ENCODE measurements around the gene SPTBN5. TPM values are rescaled to one million over a fixed set of nuclear protein-coding genes. Genes with fewer than 3 reads are reported as not detected.

SPTBN5 gene
- total RNA-seq, 4 donors from 2014 or later, result 0.40 to 2.5 (median 1.8) TPM

DNA sequence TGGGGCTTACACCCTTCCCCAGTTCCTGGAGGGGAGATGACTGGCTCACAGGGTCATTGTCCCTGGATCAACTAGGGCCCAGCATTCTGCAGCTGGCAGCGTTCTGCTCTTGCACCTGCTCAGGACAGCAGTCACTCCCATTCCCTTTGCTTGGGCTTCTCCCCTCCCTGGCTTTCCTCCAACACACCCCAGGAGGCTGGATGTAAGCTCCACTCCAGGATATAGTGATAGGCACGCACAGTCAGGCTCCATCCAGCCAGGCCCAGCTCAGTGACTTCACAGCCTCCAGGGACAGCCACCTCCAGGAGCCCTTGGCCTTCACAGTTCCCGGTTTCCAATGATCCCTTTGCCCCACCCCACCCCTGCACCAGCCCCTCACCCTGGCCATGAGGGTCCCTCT, 1.9 kb downstream of the SPTBN5 start:
- TF ChIP-seq POLR2A (IDR thresholded peaks at IDR 0.05), result no peak
- TF ChIP-seq, protein P1, sequence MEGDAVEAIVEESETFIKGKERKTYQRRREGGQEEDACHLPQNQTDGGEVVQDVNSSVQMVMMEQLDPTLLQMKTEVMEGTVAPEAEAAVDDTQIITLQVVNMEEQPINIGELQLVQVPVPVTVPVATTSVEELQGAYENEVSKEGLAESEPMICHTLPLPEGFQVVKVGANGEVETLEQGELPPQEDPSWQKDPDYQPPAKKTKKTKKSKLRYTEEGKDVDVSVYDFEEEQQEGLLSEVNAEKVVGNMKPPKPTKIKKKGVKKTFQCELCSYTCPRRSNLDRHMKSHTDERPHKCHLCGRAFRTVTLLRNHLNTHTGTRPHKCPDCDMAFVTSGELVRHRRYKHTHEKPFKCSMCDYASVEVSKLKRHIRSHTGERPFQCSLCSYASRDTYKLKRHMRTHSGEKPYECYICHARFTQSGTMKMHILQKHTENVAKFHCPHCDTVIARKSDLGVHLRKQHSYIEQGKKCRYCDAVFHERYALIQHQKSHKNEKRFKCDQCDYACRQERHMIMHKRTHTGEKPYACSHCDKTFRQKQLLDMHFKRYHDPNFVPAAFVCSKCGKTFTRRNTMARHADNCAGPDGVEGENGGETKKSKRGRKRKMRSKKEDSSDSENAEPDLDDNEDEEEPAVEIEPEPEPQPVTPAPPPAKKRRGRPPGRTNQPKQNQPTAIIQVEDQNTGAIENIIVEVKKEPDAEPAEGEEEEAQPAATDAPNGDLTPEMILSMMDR (IDR thresholded peaks at IDR 0.05), result no peak
- H3K4me3 ChIP-seq (replicated peaks in 1 of 3), result no peak overlapping the region
- no peaks in the 10 kb centered on the region for H3K9me3 ChIP-seq
- H3K36me3 ChIP-seq, result no peaks in the 10 kb centered on the region
- H3K4me1 ChIP-seq, result peaks cover 38 to 53% of the 10 kb centered on the region in 2 donors
- 38 to 46% methylated on average over 2 to 3 of the region's 3 CpGs for WGBS, 2 donors
- DNase-seq, result peak; percentile 70 to 74
- intact Hi-C loops (cut with DNase I), result no loop called here
- no peaks in the 10 kb centered on the region for H3K27me3 ChIP-seq
- peak overlapping the region; percentile 78 to 82 (median 79) for H3K27ac ChIP-seq

DNA sequence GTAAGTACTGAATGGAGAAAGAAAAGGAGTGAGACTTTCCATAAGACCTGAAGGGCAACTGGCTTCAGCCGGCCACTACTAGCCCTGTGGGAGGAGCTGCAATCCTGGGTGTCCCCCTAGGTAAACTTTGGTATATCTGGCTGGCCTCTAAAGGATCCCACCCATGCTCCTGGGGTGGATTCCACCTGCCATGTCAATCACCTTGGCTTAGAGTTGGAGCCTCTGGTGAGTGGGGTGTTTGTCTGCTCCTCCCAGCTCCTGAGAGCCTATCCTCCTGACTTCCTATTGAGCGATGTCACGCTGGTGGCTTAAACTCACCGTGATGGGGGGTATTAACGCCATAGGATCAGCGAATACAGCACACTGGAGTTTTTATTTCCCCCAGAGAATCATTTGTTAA, 2.6 kb downstream of the SPTBN5 start:
- no peak for DNase-seq
- 82 to 87% methylated on average over 6 of the region's 6 CpGs for WGBS, 2 donors
- Histone ChIP-seq H3K4me1 (peaks cover 38 to 53% of the 10 kb centered on the region in 2 donors), H3K27me3 (no peaks in the 10 kb centered on the region), H3K27ac (peak overlapping the region in 1 of 3 donors; percentile 82), H3K36me3 (no peaks in the 10 kb centered on the region), H3K9me3 (no peaks in the 10 kb centered on the region), H3K4me3 (replicated peaks in 1 of 3) (no peak overlapping the region)
- TF ChIP-seq, protein P1 (IDR thresholded peaks at IDR 0.05), result no peak
- no peak for TF ChIP-seq POLR2A (IDR thresholded peaks at IDR 0.05)
- intact Hi-C loops (cut with DNase I), result no loop called here

DNA sequence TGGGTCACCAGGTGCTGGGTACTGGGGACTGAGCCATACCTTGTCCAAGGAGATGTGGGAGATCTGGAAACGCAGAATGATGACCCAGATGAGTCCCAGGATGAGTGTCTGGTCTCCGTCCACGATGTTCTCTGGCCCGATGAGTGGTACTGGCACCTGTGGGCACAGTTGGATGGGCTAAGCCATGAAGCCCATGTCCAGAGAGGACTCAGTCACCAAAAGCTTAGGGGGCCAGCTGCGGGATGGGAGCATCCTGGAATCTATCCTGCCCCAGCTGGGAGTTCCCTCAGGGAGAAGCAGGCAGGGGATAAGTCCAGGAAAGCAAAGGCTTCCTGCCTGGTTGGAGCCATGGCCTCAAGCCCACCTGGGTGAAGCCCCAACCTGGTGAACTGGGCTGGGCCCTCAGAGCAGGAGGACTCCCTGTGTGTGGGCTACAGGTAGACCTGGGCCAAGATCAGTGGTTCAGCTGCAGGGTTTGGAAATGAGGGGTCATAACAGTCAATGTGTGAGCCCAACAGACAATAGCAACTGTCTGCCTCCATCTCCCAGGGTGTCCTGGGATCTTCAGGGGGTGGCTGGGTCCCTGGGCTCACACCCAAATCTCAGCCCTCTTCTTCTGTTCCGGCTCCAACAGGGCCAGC, 3.7 kb downstream of the SPTBN5 start:
- Histone ChIP-seq H3K27ac (peak overlapping the region in 1 of 3 donors; percentile 13), H3K27me3 (no peaks in the 10 kb centered on the region), H3K4me1 (peaks cover 34 to 49% of the 10 kb centered on the region in 2 donors), H3K9me3 (no peaks in the 10 kb centered on the region), H3K36me3 (no peaks in the 10 kb centered on the region), H3K4me3 (replicated peaks in 1 of 3) (no peak overlapping the region)
- TF ChIP-seq POLR2A (IDR thresholded peaks at IDR 0.05), result no peak
- TF ChIP-seq, protein P1 (IDR thresholded peaks at IDR 0.05), result no peak
- DNase-seq, result no peak
- 44 to 94% methylated on average over 1 to 6 of the region's 6 CpGs for WGBS, 2 donors
- intact Hi-C loops (cut with DNase I), result no loop called here

DNA sequence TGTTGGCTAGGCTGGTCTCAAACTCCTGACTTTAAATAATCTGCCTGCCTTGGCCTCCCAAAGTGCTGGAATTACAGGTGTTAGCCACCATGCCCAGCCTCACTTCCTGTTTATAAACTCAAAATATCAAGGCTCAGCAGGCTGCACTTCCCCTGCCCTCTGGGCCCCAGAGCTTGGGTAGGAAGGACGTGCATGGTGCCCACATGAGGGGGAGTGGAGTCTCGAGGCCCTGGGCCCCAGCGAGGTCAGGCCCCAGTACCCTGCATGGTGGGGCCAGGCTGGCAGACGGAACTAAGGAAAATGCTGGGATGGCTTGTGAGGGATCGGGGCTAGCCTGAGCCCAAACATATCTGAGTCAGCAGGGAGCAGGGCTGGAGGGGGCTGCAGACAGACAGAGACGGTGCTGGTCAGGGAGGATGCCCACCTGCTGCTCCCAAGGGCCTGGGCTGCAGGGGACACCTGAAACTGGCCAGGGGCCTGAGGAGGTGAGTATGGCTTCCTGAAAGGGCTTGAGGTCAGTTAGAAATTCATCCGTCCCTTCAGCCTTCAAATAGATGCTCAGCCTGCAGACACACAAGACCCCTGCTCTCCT, 5.1 kb downstream of the SPTBN5 start:
- DNase-seq, result no peak
- H3K27ac ChIP-seq, result no peak overlapping the region
- H3K36me3 ChIP-seq, result no peaks in the 10 kb centered on the region
- H3K9me3 ChIP-seq, result no peaks in the 10 kb centered on the region
- intact Hi-C loops (cut with DNase I), result no loop called here
- H3K4me1 ChIP-seq, result peaks cover 20 to 35% of the 10 kb centered on the region in 2 donors
- no peaks in the 10 kb centered on the region for H3K27me3 ChIP-seq
- TF ChIP-seq POLR2A (IDR thresholded peaks at IDR 0.05), result no peak
- TF ChIP-seq, protein P1 (IDR thresholded peaks at IDR 0.05), result no peak
- WGBS, 2 donors, result 88 to 92% methylated on average over 6 of the region's 7 CpGs
- no peak overlapping the region for H3K4me3 ChIP-seq (replicated peaks in 1 of 3)

DNA sequence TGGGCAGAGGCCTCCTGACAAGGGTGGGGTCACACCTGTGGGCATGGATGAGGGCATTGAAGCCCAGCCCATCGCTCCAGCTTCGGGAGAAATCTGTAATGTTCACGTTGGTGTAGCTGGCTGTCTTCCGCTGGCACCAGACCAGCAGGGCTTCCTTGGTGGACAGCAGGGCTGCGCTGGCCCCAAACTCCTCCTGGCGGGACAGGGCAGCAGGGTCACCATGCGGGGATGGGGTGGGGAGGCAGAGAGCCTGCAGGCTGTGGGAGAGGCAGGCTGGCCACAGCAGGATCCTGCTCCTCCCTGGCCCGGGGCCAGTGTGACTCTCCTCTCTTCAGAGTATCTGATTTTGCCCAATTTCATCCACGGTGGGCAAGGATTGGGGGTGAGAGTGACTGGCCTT, 6.0 kb downstream of the SPTBN5 start:
- no peaks in the 10 kb centered on the region for H3K27me3 ChIP-seq
- H3K4me1 ChIP-seq, result peaks cover 14 to 29% of the 10 kb centered on the region in 2 donors
- no peaks in the 10 kb centered on the region for H3K36me3 ChIP-seq
- 90 to 98% methylated on average over 5 to 7 of the region's 9 CpGs for WGBS, 2 donors
- H3K9me3 ChIP-seq, result no peaks in the 10 kb centered on the region
- intact Hi-C loops (cut with DNase I), result no loop called here
- no peak overlapping the region for H3K27ac ChIP-seq
- no peak for DNase-seq
- H3K4me3 ChIP-seq (replicated peaks in 1 of 3), result no peak overlapping the region
- TF ChIP-seq, protein P1 (IDR thresholded peaks at IDR 0.05), result no peak
- no peak for TF ChIP-seq POLR2A (IDR thresholded peaks at IDR 0.05)
